SK-N-SH (cell line): ENCODE results near the gene ARMC9. TPM values are rescaled to one million over a fixed set of nuclear protein-coding genes. Genes with fewer than 3 reads are reported as not detected.

Experiments used
- CTCF ChIA-PET: fragments of 300-600, 350-600 bp; formaldehyde crosslinking; extraction: SDS; loops from one replicate; lab custom pipeline; 2021; lab: Yijun Ruan, JAX
- POLR2A ChIA-PET: fragments of 350-600 bp; sonication (Branson Sonifier 250); formaldehyde crosslinking; extraction: SDS; loops from one replicate; lab custom pipeline; 2020; ENCODE audit warnings: antibody characterized with exemption, inconsistent platforms; lab: Yijun Ruan, JAX
- DNase-seq: peaks from one replicate; pipeline ENCODE4 v3.0.0; 2012
- H2AFZ ChIP-seq: fragments of 200-600 bp; sonication (generic); 2 replicates; pipeline ENCODE4 v1.8.1; 2016; ENCODE audit warnings: antibody characterized with exemption, mild to moderate bottlenecking, low read depth
- H3F3A ChIP-seq: fragments of 200-600 bp; sonication (generic); replicated peaks from 2 replicates; pipeline ENCODE3; 2016; ENCODE audit warnings: antibody characterized with exemption, mild to moderate bottlenecking; ENCODE audit not compliant: insufficient read depth
- H3K27ac ChIP-seq, 2 experiments: fragments of 200-500 bp in 1 of 2; fragments of 200-600 bp in 1 of 2; sonication (Bioruptor generic) in 1 of 2; sonication (generic), shearing (Covaris generic) in 1 of 2; 2 replicates each; pipeline versions ENCODE4 v1.5.1 to v1.6.1; 2014 to 2016; ENCODE audit warnings: low read depth in 2 of 2, inconsistent platforms in 1 of 2, low read length in 1 of 2, mild to moderate bottlenecking in 1 of 2, mixed read lengths in 1 of 2
- H3K27me3 ChIP-seq: fragments of 200-600 bp; sonication (generic), shearing (Covaris generic); 2 replicates; pipeline ENCODE4 v1.6.1; 2016; ENCODE audit warnings: mixed run types; ENCODE audit not compliant: insufficient read depth
- H3K36me3 ChIP-seq, 2 experiments: fragments of 200-500 bp in 1 of 2; fragments of 200-600 bp in 1 of 2; sonication (Bioruptor generic) in 1 of 2; sonication (generic) in 1 of 2; replicated peaks in 1 of 2; 2 replicates each; pipeline versions ENCODE3 to v1.5.1; 2014 to 2016; ENCODE audit warnings: low read length in 1 of 2, mild to moderate bottlenecking in 1 of 2; ENCODE audit not compliant: insufficient read depth in 2 of 2, control insufficient read depth in 1 of 2
- H3K4me1 ChIP-seq, 2 experiments: fragments of 200-500 bp in 1 of 2; fragments of 200-600 bp in 1 of 2; sonication (Bioruptor generic) in 1 of 2; sonication (generic), shearing (Covaris generic) in 1 of 2; 2 replicates each; pipeline versions ENCODE4 v1.5.1 to v1.6.1; 2014 to 2016; ENCODE audit warnings: low read depth in 1 of 2, low read length in 1 of 2, mixed run types in 1 of 2; ENCODE audit not compliant: insufficient read depth in 2 of 2, control insufficient read depth in 1 of 2
- H3K4me2 ChIP-seq: fragments of 200-600 bp; sonication (generic), shearing (Covaris generic); 2 replicates; pipeline ENCODE4 v1.6.1; 2017; ENCODE audit warnings: mixed run types
- H3K4me3 ChIP-seq, 2 experiments: fragments of 200-500 bp in 1 of 2; fragments of 200-600 bp in 1 of 2; sonication (Bioruptor generic) in 1 of 2; sonication (generic), shearing (Covaris generic) in 1 of 2; 2 replicates each; pipeline versions ENCODE4 v1.5.1 to v1.8.1; 2014 to 2016; ENCODE audit warnings: low read depth in 2 of 2, inconsistent platforms in 1 of 2, low read length in 1 of 2, mild to moderate bottlenecking in 1 of 2, mixed read lengths in 1 of 2, moderate library complexity in 1 of 2
- H3K79me2 ChIP-seq: fragments of 200-600 bp; sonication (generic); 2 replicates; pipeline ENCODE4 v1.8.1; 2017; ENCODE audit warnings: mild to moderate bottlenecking; ENCODE audit not compliant: insufficient read depth
- H3K9ac ChIP-seq: fragments of 200-600 bp; sonication (generic); 2 replicates; pipeline ENCODE4 v1.6.1; 2017; ENCODE audit warnings: mixed run types
- H3K9me2 ChIP-seq: fragments of 200-600 bp; sonication (generic); 2 replicates; pipeline ENCODE4 v1.6.1; 2017; ENCODE audit warnings: mixed run types
- H3K9me3 ChIP-seq: fragments of 200-600 bp; sonication (generic); 2 replicates; pipeline ENCODE4 v1.6.1; 2017; ENCODE audit warnings: mixed run types, mild to moderate bottlenecking, moderate library complexity
- H4K20me1 ChIP-seq: fragments of 200-600 bp; sonication (generic); 2 replicates; pipeline ENCODE4 v1.6.1; 2017; ENCODE audit warnings: mild to moderate bottlenecking, mixed run types; ENCODE audit not compliant: insufficient read depth
- ELF1 ChIP-seq: IDR thresholded peaks from 2 replicates; pipeline ENCODE4 v1.4.0; 2012
- EP300 ChIP-seq, 2 experiments: IDR thresholded peaks; 2 replicates each; pipeline versions ENCODE4 v1.4.0 to v1.6.1; 2012; ENCODE audit warnings: borderline replicate concordance in 1 of 2, low read depth in 1 of 2, low read length in 1 of 2
- EZH2phosphoT487 ChIP-seq: fragments of 200-600 bp; sonication (generic); IDR thresholded peaks from 2 replicates; pipeline ENCODE4 v1.6.1; 2017; ENCODE audit warnings: low read depth, mixed run types, mild to moderate bottlenecking, antibody characterized with exemption, moderate library complexity, borderline replicate concordance
- GABPA ChIP-seq: IDR thresholded peaks from 2 replicates; pipeline ENCODE4 v1.4.0; 2012; ENCODE audit warnings: low read depth, mild to moderate bottlenecking
- GATA2 ChIP-seq: sonication (generic); formaldehyde crosslinking; IDR thresholded peaks from 2 replicates; pipeline ENCODE4 v1.5.0; 2020; ENCODE audit warnings: mild to moderate bottlenecking, missing genetic modification reagents
- MEF2A ChIP-seq: IDR thresholded peaks from 2 replicates; pipeline ENCODE4 v1.4.0; 2012; ENCODE audit warnings: low read depth, borderline replicate concordance
- POLR2AphosphoS5 ChIP-seq: IDR thresholded peaks from 2 replicates; pipeline ENCODE4 v1.6.1; 2012; ENCODE audit warnings: low read depth, low read length
- RAD21 ChIP-seq: IDR thresholded peaks from 2 replicates; pipeline ENCODE4 v1.6.1; 2012; ENCODE audit warnings: mild to moderate bottlenecking, low read length
- RCOR1 ChIP-seq: fragments of 150-350 bp; IDR thresholded peaks from 2 replicates; pipeline ENCODE4 v1.6.1; 2017; ENCODE audit warnings: antibody characterized with exemption, low read length
- TAF1 ChIP-seq: IDR thresholded peaks from 2 replicates; pipeline ENCODE4 v1.6.1; 2012; ENCODE audit warnings: low read depth, mild to moderate bottlenecking, low read length, moderate library complexity, borderline replicate concordance
- TCF12 ChIP-seq: IDR thresholded peaks from 2 replicates; pipeline ENCODE4 v1.4.0; 2012
- WGBS: methylation state at CpG from one replicate; pipeline ENCODE4 v1.1.6; 2017; ENCODE audit warnings: low lambda C conversion rate; 5-methylcytosine and 5-hydroxymethylcytosine counted together
- polyA plus RNA-seq, 3 experiments: library from polyadenylated mRNA; depleted of rRNA; stranded (reverse); fragments of >200 nt; gene quantifications; 2 replicates each; pipeline ENCODE4 v1.2.3, GENCODE V29; 2012
- TF ChIP-seq, protein P1 (sequence below): IDR thresholded peaks from 2 replicates; pipeline ENCODE4 v1.4.0; 2012; ENCODE audit warnings: low read depth
- TF ChIP-seq, protein P2 (sequence below): IDR thresholded peaks from 2 replicates; pipeline ENCODE4 v1.4.0; 2012; ENCODE audit warnings: low read depth, borderline replicate concordance
- TF ChIP-seq, protein P3 (sequence below): IDR thresholded peaks from 2 replicates; pipeline ENCODE4; 2012
- TF ChIP-seq, protein P4 (sequence below): IDR thresholded peaks from 2 replicates; pipeline ENCODE4 v1.4.0; 2012; ENCODE audit warnings: low read depth, borderline replicate concordance
- TF ChIP-seq, protein P5 (sequence below): fragments of 150-350 bp; IDR thresholded peaks from 2 replicates; pipeline ENCODE4 v1.6.1; 2017; ENCODE audit warnings: antibody characterized with exemption, low read length, low read depth, borderline replicate concordance
- TF ChIP-seq, protein P6 (sequence below): IDR thresholded peaks from 2 replicates; pipeline ENCODE4 v1.6.1; 2012; ENCODE audit warnings: mild to moderate bottlenecking, low read depth, low read length, moderate library complexity

The ARMC9 gene
- polyA plus RNA-seq, 1 of the 3 experiments (the other 2 are of a cell fraction): 25.3 TPM

DNA sequence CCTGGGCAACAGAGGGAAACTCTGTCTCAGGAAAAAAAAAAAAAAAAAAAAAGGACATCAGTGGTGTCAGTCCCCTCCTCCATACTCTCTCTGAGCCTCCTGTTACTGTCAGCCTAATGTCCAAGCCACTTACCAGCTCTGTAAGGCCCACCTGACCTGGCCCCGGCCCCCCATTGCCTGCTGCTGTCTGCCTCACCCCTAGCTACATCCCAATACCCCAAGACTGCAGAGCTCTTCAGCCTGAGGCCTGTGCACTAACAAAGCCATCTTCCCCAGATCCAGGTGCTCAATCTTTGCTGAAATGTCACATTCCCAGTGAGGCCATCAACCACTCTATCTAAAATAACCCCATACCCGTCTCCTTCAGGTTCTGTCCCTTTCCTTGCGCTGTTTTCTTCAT, 5.7 kb downstream of the ARMC9 start:
- Histone ChIP-seq H3K36me3 (peaks cover 5 to 11% of the 10 kb centered on the region in 2 experiments), H3K9ac (no peak overlapping the region), H3F3A (peaks cover 4% of the 10 kb centered on the region), H3K4me2 (no peak overlapping the region), H3K27me3 (no peaks in the 10 kb centered on the region), H3K9me3 (no peaks in the 10 kb centered on the region), H4K20me1 (no peaks in the 10 kb centered on the region; the same call in 1 of the 2 replicates), H3K79me2 (peaks cover 49% of the 10 kb centered on the region), H3K27ac (no peak overlapping the region), H3K9me2 (no peaks in the 10 kb centered on the region), H2AFZ (no peak overlapping the region), H3K4me3 (no peak overlapping the region), H3K4me1 (peaks cover 10 to 13% of the 10 kb centered on the region in 2 experiments; a peak in 2 of 4 replicates)
- TF ChIP-seq RAD21 (no peak), TCF12 (no peak), RCOR1 (no peak), MEF2A (no peak), GABPA (no peak), ELF1 (no peak), TAF1 (no peak), GATA2 (CRISPR knock-in tag) (no peak), POLR2AphosphoS5 (no peak), EP300 (IDR thresholded peaks at IDR 0.05; ENCODE audit: borderline replicate concordance in 1 of 2, low read depth in 1 of 2, low read length in 1 of 2) (no peak), EZH2phosphoT487 (no peak)
- TF ChIP-seq, protein P1, sequence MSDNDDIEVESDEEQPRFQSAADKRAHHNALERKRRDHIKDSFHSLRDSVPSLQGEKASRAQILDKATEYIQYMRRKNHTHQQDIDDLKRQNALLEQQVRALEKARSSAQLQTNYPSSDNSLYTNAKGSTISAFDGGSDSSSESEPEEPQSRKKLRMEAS: no peak
- TF ChIP-seq, protein P2, sequence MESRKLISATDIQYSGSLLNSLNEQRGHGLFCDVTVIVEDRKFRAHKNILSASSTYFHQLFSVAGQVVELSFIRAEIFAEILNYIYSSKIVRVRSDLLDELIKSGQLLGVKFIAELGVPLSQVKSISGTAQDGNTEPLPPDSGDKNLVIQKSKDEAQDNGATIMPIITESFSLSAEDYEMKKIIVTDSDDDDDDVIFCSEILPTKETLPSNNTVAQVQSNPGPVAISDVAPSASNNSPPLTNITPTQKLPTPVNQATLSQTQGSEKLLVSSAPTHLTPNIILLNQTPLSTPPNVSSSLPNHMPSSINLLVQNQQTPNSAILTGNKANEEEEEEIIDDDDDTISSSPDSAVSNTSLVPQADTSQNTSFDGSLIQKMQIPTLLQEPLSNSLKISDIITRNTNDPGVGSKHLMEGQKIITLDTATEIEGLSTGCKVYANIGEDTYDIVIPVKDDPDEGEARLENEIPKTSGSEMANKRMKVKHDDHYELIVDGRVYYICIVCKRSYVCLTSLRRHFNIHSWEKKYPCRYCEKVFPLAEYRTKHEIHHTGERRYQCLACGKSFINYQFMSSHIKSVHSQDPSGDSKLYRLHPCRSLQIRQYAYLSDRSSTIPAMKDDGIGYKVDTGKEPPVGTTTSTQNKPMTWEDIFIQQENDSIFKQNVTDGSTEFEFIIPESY: no peak
- TF ChIP-seq, protein P3, sequence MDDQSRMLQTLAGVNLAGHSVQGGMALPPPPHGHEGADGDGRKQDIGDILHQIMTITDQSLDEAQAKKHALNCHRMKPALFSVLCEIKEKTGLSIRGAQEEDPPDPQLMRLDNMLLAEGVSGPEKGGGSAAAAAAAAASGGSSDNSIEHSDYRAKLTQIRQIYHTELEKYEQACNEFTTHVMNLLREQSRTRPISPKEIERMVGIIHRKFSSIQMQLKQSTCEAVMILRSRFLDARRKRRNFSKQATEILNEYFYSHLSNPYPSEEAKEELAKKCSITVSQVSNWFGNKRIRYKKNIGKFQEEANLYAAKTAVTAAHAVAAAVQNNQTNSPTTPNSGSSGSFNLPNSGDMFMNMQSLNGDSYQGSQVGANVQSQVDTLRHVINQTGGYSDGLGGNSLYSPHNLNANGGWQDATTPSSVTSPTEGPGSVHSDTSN: no peak
- TF ChIP-seq, protein P4, sequence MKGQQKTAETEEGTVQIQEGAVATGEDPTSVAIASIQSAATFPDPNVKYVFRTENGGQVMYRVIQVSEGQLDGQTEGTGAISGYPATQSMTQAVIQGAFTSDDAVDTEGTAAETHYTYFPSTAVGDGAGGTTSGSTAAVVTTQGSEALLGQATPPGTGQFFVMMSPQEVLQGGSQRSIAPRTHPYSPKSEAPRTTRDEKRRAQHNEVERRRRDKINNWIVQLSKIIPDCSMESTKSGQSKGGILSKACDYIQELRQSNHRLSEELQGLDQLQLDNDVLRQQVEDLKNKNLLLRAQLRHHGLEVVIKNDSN: no peak
- TF ChIP-seq, protein P5, sequence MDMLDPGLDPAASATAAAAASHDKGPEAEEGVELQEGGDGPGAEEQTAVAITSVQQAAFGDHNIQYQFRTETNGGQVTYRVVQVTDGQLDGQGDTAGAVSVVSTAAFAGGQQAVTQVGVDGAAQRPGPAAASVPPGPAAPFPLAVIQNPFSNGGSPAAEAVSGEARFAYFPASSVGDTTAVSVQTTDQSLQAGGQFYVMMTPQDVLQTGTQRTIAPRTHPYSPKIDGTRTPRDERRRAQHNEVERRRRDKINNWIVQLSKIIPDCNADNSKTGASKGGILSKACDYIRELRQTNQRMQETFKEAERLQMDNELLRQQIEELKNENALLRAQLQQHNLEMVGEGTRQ: no peak
- TF ChIP-seq, protein P6, sequence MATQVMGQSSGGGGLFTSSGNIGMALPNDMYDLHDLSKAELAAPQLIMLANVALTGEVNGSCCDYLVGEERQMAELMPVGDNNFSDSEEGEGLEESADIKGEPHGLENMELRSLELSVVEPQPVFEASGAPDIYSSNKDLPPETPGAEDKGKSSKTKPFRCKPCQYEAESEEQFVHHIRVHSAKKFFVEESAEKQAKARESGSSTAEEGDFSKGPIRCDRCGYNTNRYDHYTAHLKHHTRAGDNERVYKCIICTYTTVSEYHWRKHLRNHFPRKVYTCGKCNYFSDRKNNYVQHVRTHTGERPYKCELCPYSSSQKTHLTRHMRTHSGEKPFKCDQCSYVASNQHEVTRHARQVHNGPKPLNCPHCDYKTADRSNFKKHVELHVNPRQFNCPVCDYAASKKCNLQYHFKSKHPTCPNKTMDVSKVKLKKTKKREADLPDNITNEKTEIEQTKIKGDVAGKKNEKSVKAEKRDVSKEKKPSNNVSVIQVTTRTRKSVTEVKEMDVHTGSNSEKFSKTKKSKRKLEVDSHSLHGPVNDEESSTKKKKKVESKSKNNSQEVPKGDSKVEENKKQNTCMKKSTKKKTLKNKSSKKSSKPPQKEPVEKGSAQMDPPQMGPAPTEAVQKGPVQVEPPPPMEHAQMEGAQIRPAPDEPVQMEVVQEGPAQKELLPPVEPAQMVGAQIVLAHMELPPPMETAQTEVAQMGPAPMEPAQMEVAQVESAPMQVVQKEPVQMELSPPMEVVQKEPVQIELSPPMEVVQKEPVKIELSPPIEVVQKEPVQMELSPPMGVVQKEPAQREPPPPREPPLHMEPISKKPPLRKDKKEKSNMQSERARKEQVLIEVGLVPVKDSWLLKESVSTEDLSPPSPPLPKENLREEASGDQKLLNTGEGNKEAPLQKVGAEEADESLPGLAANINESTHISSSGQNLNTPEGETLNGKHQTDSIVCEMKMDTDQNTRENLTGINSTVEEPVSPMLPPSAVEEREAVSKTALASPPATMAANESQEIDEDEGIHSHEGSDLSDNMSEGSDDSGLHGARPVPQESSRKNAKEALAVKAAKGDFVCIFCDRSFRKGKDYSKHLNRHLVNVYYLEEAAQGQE: no peak
- DNase-seq: no peak
- POLR2A ChIA-PET: no interaction called here
- CTCF ChIA-PET: interaction anchor here (1.7 kb wide), 1 partner anchor 11 kb away, joined by 4 read pairs; no protein-coding TSS in a partner anchor
- 95% methylated on average over 3 of the region's 3 CpGs for WGBS
